NCI-H82 treated with DMSO at 0.1 percent for 48 hours (cell line): ENCODE measurements around the gene PRM2.

Experiments used
- DNase-seq: peaks from one replicate; lab custom pipeline; 2025; ENCODE audit not compliant: unreplicated experiment; lab: John Stamatoyannopoulos, UW

The PRM2 gene

GRCh38 chr16:11264155-11264832 is 12.0 kb downstream of the PRM2 start:
- DNase-seq: no peak

- DNase-seq: no peak
Observed at GRCh38 chr16:11263737-11264136, 12.5 kb downstream of the PRM2 start.

- DNase-seq: no peak
Observed at GRCh38 chr16:11262915-11263314, 13.4 kb downstream of the PRM2 start.

GRCh38 chr16:11260596-11260966 is 15.7 kb downstream of the PRM2 start:
- DNase-seq: no peak

GRCh38 chr16:11259655-11260595 is 16.4 kb downstream of the PRM2 start:
- no peak for DNase-seq

GRCh38 chr16:11258553-11259492 is 17.5 kb downstream of the PRM2 start:
- DNase-seq: no peak

- peak; percentile 67 for DNase-seq
Observed at GRCh38 chr16:11257131-11257938, 18.9 kb downstream of the PRM2 start.

- DNase-seq: no peak
Observed at GRCh38 chr16:11256661-11257130, 19.6 kb downstream of the PRM2 start.

GRCh38 chr16:11255737-11256660 is 20.3 kb downstream of the PRM2 start, which contains the start of gene SOCS1:
Gene SOCS1, minus strand, starts transcription at chr16:11256204. Its CDS starts 726 bp downstream, at chr16:11255478.
- DNase-seq: peak; percentile 50

GRCh38 chr16:11254913-11255736 is 21.2 kb downstream of the PRM2 start:
- no peak for DNase-seq

GRCh38 chr16:11253995-11254912 is 22.0 kb downstream of the PRM2 start:
- DNase-seq: no peak

- DNase-seq: no peak
Observed at GRCh38 chr16:11253009-11253994, 23.0 kb downstream of the PRM2 start.

- no peak for DNase-seq
Observed at GRCh38 chr16:11252482-11252931, 23.8 kb downstream of the PRM2 start.

- no peak for DNase-seq
Observed at GRCh38 chr16:11251525-11252481, 24.5 kb downstream of the PRM2 start.
